OCI-LY3 (cell line): ENCODE measurements around the gene PLOD2.

Source experiments
- H2AFZ ChIP-seq: fragments of 200-600, 300-600 bp; shearing (Covaris generic); 2 replicates; pipeline ENCODE4 v1.6.0; 2014; ENCODE audit warnings: antibody characterized with exemption, low read depth, low read length
- H3K27ac ChIP-seq: fragments of 200-600, 300-600 bp; sonication (generic); 2 replicates; pipeline ENCODE4 v1.5.1; 2014; ENCODE audit warnings: mild to moderate bottlenecking, low read length, moderate library complexity, mixed read lengths
- H3K27me3 ChIP-seq: fragments of 200-600, 300-600 bp; sonication (generic); 2 replicates; pipeline ENCODE4 v1.6.1; 2014; ENCODE audit warnings: low read depth, low read length, mixed read lengths
- H3K36me3 ChIP-seq: fragments of 200-600, 300-600 bp; sonication (generic); replicated peaks from 2 replicates; pipeline ENCODE3; 2014; ENCODE audit warnings: low read depth, low read length, mixed read lengths
- H3K4me1 ChIP-seq: fragments of 300-600, 200-600 bp; sonication (generic); 2 replicates; pipeline ENCODE4 v1.6.1; 2014; ENCODE audit warnings: low read length, mixed read lengths
- H3K4me2 ChIP-seq: fragments of 200-600, 300-600 bp; sonication (generic); 2 replicates; pipeline ENCODE4 v1.6.1; 2014; ENCODE audit warnings: low read length, mixed read lengths
- H3K4me3 ChIP-seq: fragments of 300-600, 200-600 bp; sonication (generic); 2 replicates; pipeline ENCODE4 v1.5.1; 2014; ENCODE audit warnings: antibody characterized with exemption, mild to moderate bottlenecking, low read length, moderate library complexity
- H3K79me2 ChIP-seq: fragments of 300-600, 200-600 bp; shearing (Covaris generic); 2 replicates; pipeline ENCODE4 v1.6.1; 2014; ENCODE audit warnings: mild to moderate bottlenecking, low read length, mixed read lengths
- H3K9ac ChIP-seq: fragments of 300-600, 200-600 bp; shearing (Covaris generic); 2 replicates; pipeline ENCODE4 v1.6.0; 2014; ENCODE audit warnings: mild to moderate bottlenecking, low read length, moderate library complexity
- H3K9me3 ChIP-seq: fragments of 200-600, 300-600 bp; shearing (Covaris generic); 2 replicates; pipeline ENCODE4 v1.6.1; 2014; ENCODE audit warnings: low read length, mixed read lengths; ENCODE audit not compliant: insufficient read depth
- H4K20me1 ChIP-seq: fragments of 200-600, 300-600 bp; sonication (generic); 2 replicates; pipeline ENCODE4 v1.6.1; 2016; ENCODE audit warnings: low read length, mixed read lengths; ENCODE audit not compliant: insufficient read depth
- CTCF ChIP-seq: fragments of 200-600, 300-600 bp; sonication (generic); IDR thresholded peaks from 2 replicates; pipeline ENCODE4 v1.5.1; 2014; ENCODE audit warnings: antibody characterized with exemption, low read length, low read depth
- EZH2phosphoT487 ChIP-seq: fragments of 200-600 bp; shearing (Covaris generic); IDR thresholded peaks from 2 replicates; pipeline ENCODE4 v1.6.1; 2018; ENCODE audit warnings: antibody characterized with exemption, mixed run types, low read depth

Gene PLOD2

DNA sequence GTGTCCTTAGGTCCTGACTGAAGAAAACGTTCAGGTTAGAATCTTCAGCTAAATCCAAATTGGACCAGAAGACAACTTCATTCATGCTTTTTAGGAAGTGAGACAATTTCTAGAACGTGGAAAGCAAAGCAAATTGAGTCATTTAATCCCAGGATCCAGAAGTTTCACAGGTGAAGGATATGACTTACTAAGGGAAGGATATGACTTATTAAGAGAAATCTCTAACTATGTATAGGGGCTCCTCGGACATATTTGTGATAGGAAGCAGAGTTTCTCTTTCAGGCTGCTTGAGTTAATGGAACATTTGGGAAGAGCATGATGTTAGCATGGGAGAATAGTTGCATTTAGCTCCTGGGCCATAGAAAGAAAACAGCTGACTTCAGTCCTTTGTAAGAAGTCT is 16.1 kb upstream of the PLOD2 start:
- Histone ChIP-seq H3K9me3 (no peaks in the 10 kb centered on the region), H2AFZ (no peak overlapping the region), H3K9ac (no peak overlapping the region), H3K27me3 (no peaks in the 10 kb centered on the region), H3K4me3 (no peak overlapping the region), H4K20me1 (no peaks in the 10 kb centered on the region), H3K36me3 (no peaks in the 10 kb centered on the region), H3K4me1 (no peaks in the 10 kb centered on the region), H3K79me2 (no peaks in the 10 kb centered on the region), H3K4me2 (no peak overlapping the region), H3K27ac (no peak overlapping the region)
- no peak for TF ChIP-seq EZH2phosphoT487
- TF ChIP-seq CTCF: no peak

GRCh38 chr3:146172586-146172985 is 11.6 kb upstream of the PLOD2 start:
- no peak overlapping the region for H2AFZ ChIP-seq
- no peak overlapping the region for H3K9ac ChIP-seq
- TF ChIP-seq EZH2phosphoT487 (no peak), CTCF (no peak)
- H3K4me2 ChIP-seq: no peak overlapping the region
- no peak overlapping the region for H3K4me3 ChIP-seq
- H3K36me3 ChIP-seq: no peaks in the 10 kb centered on the region
- no peaks in the 10 kb centered on the region for H3K27me3 ChIP-seq
- no peak overlapping the region for H3K27ac ChIP-seq
- no peaks in the 10 kb centered on the region for H3K4me1 ChIP-seq
- no peaks in the 10 kb centered on the region for H4K20me1 ChIP-seq
- no peaks in the 10 kb centered on the region for H3K79me2 ChIP-seq
- H3K9me3 ChIP-seq: no peaks in the 10 kb centered on the region

DNA sequence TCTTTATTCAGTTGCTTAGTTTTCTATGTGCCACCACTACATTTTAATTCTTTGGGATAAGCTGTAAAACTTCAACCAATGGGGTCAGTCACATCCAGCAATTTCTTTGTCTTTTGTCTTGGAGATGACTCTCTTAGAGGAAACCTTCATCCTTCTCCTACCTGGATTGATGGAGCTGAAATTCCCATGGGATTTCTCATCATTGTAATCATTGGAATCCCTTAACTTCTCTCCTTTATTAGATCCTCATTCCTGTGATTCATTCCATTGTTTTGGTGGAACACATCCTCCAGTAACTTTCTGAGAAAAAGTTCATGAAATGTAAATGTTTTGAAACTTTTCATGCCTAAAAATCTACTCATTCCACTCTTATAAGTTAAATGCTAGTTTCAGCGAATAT is 9.6 kb upstream of the PLOD2 start:
- Histone ChIP-seq H3K9me3 (no peaks in the 10 kb centered on the region), H3K27me3 (no peaks in the 10 kb centered on the region), H3K4me3 (no peak overlapping the region), H3K27ac (no peak overlapping the region), H3K79me2 (no peaks in the 10 kb centered on the region), H2AFZ (no peak overlapping the region), H3K4me1 (no peaks in the 10 kb centered on the region), H3K36me3 (no peaks in the 10 kb centered on the region), H3K9ac (no peak overlapping the region), H4K20me1 (no peaks in the 10 kb centered on the region), H3K4me2 (no peak overlapping the region)
- TF ChIP-seq CTCF (no peak), EZH2phosphoT487 (no peak)

GRCh38 chr3:146169891-146170290 is 8.9 kb upstream of the PLOD2 start:
- Histone ChIP-seq H3K9me3 (no peaks in the 10 kb centered on the region), H3K9ac (no peak overlapping the region), H3K36me3 (no peaks in the 10 kb centered on the region), H4K20me1 (no peaks in the 10 kb centered on the region), H3K79me2 (no peaks in the 10 kb centered on the region), H3K4me2 (no peak overlapping the region), H3K4me1 (no peaks in the 10 kb centered on the region), H3K27ac (no peak overlapping the region), H3K27me3 (no peaks in the 10 kb centered on the region), H3K4me3 (no peak overlapping the region), H2AFZ (no peak overlapping the region)
- TF ChIP-seq EZH2phosphoT487 (no peak), CTCF (no peak)
